ENCODE data around the gene TRABD2B. TPM values are rescaled to one million over a fixed set of nuclear protein-coding genes. Genes with fewer than 3 reads are reported as not detected.

TRABD2B gene
- total and polyA plus RNA-seq, 2 of the 13 experiments (the other 11 are each of a cell fraction or from before 2014, with no cell fraction given): 0.04 TPM; not detected in 1

- TF ChIP-seq, protein P1, sequence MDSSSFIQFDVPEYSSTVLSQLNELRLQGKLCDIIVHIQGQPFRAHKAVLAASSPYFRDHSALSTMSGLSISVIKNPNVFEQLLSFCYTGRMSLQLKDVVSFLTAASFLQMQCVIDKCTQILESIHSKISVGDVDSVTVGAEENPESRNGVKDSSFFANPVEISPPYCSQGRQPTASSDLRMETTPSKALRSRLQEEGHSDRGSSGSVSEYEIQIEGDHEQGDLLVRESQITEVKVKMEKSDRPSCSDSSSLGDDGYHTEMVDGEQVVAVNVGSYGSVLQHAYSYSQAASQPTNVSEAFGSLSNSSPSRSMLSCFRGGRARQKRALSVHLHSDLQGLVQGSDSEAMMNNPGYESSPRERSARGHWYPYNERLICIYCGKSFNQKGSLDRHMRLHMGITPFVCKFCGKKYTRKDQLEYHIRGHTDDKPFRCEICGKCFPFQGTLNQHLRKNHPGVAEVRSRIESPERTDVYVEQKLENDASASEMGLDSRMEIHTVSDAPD (CRISPR knock-in tag; IDR thresholded peaks at IDR 0.05): peak; percentile 99
- TF ChIP-seq PAXIP1 (CRISPR knock-in tag; conservative IDR thresholded peaks at IDR 0.05) (peak; percentile 98), SRSF1 (optimal IDR thresholded peaks at IDR 0.05; ENCODE audit: low read depth, low read length) (no peak), MAFK (conservative IDR thresholded peaks at IDR 0.05 in 1 of 2, IDR thresholded peaks at IDR 0.05 in 1 of 2; ENCODE audit: low read length in 2 of 2) (peak; percentile 7 to 50; a peak in 1 of 4 replicates), ZNF124 (CRISPR knock-in tag; IDR thresholded peaks at IDR 0.05) (0 out of 2 replicates have a peak, but pooled peaks have one; percentile 32), THAP7 (CRISPR knock-in tag; IDR thresholded peaks at IDR 0.05) (no peak), TEAD2 (CRISPR knock-in tag; IDR thresholded peaks at IDR 0.05) (no peak), ZNF317 (CRISPR knock-in tag; IDR thresholded peaks at IDR 0.05) (no peak; the same call in 1 of the 2 replicates), DR1 (CRISPR knock-in tag; IDR thresholded peaks at IDR 0.05) (no peak), ZNF431 (CRISPR knock-in tag; IDR thresholded peaks at IDR 0.05; ENCODE audit: borderline replicate concordance, low read depth) (0 out of 2 replicates have a peak, but pooled peaks have one; percentile 20), FOSL1 (CRISPR knock-in tag; IDR thresholded peaks at IDR 0.05; ENCODE audit: borderline replicate concordance) (no peak), ZMYM4 (CRISPR knock-in tag; IDR thresholded peaks at IDR 0.05) (peak; percentile 65), SIX4 (CRISPR knock-in tag; IDR thresholded peaks at IDR 0.05) (peak; percentile 66), ATF5 (CRISPR knock-in tag; IDR thresholded peaks at IDR 0.05; ENCODE audit: low read depth) (no peak), ZSCAN31 (CRISPR knock-in tag; IDR thresholded peaks at IDR 0.05; ENCODE audit: low read depth) (peak; percentile 37; the same call in 1 of the 2 replicates), ZNF10 (CRISPR knock-in tag; IDR thresholded peaks at IDR 0.05; ENCODE audit: borderline replicate concordance, low read depth) (no peak)
- TF ChIP-seq, protein P2, sequence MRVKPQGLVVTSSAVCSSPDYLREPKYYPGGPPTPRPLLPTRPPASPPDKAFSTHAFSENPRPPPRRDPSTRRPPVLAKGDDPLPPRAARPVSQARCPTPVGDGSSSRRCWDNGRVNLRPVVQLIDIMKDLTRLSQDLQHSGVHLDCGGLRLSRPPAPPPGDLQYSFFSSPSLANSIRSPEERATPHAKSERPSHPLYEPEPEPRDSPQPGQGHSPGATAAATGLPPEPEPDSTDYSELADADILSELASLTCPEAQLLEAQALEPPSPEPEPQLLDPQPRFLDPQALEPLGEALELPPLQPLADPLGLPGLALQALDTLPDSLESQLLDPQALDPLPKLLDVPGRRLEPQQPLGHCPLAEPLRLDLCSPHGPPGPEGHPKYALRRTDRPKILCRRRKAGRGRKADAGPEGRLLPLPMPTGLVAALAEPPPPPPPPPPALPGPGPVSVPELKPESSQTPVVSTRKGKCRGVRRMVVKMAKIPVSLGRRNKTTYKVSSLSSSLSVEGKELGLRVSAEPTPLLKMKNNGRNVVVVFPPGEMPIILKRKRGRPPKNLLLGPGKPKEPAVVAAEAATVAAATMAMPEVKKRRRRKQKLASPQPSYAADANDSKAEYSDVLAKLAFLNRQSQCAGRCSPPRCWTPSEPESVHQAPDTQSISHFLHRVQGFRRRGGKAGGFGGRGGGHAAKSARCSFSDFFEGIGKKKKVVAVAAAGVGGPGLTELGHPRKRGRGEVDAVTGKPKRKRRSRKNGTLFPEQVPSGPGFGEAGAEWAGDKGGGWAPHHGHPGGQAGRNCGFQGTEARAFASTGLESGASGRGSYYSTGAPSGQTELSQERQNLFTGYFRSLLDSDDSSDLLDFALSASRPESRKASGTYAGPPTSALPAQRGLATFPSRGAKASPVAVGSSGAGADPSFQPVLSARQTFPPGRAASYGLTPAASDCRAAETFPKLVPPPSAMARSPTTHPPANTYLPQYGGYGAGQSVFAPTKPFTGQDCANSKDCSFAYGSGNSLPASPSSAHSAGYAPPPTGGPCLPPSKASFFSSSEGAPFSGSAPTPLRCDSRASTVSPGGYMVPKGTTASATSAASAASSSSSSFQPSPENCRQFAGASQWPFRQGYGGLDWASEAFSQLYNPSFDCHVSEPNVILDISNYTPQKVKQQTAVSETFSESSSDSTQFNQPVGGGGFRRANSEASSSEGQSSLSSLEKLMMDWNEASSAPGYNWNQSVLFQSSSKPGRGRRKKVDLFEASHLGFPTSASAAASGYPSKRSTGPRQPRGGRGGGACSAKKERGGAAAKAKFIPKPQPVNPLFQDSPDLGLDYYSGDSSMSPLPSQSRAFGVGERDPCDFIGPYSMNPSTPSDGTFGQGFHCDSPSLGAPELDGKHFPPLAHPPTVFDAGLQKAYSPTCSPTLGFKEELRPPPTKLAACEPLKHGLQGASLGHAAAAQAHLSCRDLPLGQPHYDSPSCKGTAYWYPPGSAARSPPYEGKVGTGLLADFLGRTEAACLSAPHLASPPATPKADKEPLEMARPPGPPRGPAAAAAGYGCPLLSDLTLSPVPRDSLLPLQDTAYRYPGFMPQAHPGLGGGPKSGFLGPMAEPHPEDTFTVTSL (CRISPR knock-in tag; IDR thresholded peaks at IDR 0.05; ENCODE audit: borderline replicate concordance): peak; percentile 72; the same call in 1 of the 2 replicates
Measured at GRCh38 chr1:47913225-47913823, 83.9 kb downstream of the TRABD2B start (continued).
